A673 (cell line): Measurements from ENCODE around the gene NMNAT3.

ENCODE experiments used
- EZH2 ChIP-seq: fragments of 200-600 bp; sonication (generic); IDR thresholded peaks from 2 replicates; pipeline ENCODE4 v1.6.1; 2017; ENCODE audit warnings: borderline replicate concordance, low read depth, mild to moderate bottlenecking, mixed read lengths, antibody characterized with exemption, low read length; ENCODE audit not compliant: poor library complexity, severe bottlenecking
- TF ChIP-seq, protein P1 (sequence below): fragments of 300-800, 200-600 bp; sonication (generic); conservative IDR thresholded peaks from 2 replicates; pipeline ENCODE4 v1.5.1; 2017; ENCODE audit warnings: low read depth, mild to moderate bottlenecking, antibody characterized with exemption, low read length, moderate library complexity, mixed read lengths

DNA sequence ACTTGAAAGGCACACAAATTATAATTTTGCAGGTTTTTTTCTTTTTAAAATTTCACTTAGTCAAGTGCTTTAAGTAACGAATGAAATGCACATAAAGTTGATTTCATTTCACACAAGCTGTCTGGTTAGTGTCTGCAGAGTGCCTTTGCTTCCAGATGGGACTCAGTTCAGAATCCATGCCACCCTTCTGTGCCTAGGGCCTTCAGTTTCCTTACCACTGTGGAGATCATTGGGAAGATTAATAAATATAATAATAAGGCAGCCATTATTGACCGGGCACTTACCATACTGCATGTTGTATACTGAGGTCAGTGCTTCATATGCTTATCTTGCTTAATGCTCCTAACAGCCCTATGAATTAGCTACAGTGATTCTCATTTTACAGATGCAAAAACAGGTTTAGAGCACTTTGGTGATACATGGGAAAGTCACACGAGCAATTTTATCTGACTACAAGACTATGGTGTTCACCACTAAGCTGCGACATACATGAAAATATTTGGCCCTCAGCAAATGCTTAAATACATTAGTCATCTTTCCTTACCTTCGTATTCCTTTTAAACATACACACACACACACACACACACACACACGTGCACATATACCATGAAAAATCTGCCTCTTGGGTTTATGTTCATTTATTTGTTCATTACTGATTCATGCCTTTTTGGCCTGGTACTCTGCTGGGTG, 3.1 kb downstream of the NMNAT3 start:
- TF ChIP-seq, protein P1, sequence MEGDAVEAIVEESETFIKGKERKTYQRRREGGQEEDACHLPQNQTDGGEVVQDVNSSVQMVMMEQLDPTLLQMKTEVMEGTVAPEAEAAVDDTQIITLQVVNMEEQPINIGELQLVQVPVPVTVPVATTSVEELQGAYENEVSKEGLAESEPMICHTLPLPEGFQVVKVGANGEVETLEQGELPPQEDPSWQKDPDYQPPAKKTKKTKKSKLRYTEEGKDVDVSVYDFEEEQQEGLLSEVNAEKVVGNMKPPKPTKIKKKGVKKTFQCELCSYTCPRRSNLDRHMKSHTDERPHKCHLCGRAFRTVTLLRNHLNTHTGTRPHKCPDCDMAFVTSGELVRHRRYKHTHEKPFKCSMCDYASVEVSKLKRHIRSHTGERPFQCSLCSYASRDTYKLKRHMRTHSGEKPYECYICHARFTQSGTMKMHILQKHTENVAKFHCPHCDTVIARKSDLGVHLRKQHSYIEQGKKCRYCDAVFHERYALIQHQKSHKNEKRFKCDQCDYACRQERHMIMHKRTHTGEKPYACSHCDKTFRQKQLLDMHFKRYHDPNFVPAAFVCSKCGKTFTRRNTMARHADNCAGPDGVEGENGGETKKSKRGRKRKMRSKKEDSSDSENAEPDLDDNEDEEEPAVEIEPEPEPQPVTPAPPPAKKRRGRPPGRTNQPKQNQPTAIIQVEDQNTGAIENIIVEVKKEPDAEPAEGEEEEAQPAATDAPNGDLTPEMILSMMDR = no peak
- no peak for TF ChIP-seq EZH2
